Erythroblast (primary cell): ENCODE results near the gene SLC18A2.

ENCODE experiments used
- DNase-seq, 2 experiments: peaks; one replicate each; lab custom pipeline; 2025; lab: John Stamatoyannopoulos, UW
- GATA1 ChIP-seq: IDR thresholded peaks from 2 replicates; pipeline ENCODE4 v1.6.1; 2011; ENCODE audit warnings: low read depth, mild to moderate bottlenecking, control low read depth, low read length, moderate library complexity
- POLR2A ChIP-seq: IDR thresholded peaks from 2 replicates; pipeline ENCODE4 v1.6.1; 2011; ENCODE audit warnings: mild to moderate bottlenecking, low read length

Gene SLC18A2

DNA sequence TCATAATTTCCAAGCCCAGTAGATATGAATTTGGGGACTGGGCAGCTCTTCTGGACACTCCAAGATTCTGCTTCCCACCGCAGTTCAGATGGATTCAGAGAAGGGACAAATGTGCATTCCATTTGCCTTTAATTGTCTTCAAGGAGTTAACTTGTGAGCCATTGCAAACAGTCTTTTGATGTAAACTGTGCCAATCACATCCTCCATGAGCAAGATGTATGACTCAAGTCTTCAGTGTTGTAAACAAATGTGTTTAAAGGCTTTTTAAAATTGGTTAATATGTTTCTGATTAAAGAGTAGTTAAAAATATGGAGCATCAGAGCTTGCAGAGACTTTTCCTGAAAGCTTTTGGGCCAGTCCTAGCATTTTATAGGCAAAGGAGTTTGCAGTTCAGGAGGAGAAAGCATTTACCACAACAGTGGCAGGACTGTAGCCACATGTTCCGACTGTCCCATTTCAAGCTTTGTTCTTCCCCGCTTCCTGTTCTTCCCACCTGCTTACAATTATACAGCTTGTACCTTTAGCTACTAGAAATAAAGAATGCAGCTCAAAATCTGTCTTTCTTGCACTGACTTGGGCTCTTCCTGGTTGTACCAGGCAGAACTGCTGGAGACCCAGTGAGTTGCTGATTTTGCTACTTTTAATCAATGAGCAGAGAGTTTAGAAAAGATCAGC, 6.2 kb downstream of the SLC18A2 start:
- TF ChIP-seq GATA1 (no peak), POLR2A (no peak)
- DNase-seq = no peak

DNA sequence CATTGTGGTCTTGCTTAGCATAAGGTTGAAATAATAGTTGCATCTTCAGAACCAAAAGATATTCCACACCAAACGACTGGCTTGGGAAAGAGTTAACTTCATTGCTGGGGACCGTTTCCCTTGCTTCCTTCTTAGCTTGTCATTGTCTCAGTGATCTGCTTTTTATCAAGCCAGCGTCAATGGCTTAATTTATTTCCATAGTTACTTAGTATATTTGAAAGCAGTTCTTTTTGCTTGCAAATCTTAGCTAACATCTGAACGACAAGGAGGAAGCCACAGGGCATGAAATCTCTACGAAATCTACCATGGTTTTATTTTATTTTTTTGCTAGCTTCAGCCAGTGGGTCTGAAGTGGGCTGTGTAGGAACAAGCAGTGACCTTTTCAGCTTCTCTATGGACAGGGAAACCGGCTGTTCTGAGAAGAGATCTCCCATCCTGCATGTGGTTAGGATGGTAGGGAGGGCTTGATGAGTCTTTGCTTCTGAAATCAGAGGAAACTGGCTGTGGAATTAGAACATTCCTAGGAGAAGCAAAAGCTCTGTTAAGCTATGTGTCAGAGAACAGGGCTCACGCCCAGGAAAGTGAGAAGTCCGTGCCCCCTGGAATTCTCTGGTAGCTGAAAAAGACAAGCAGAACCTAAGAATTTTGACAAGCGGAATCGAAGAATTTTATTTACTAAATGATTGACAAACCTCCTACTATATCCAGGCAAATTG, 8.0 kb downstream of the SLC18A2 start:
- TF ChIP-seq POLR2A = no peak
- no peak for TF ChIP-seq GATA1
- no peak for DNase-seq

DNA sequence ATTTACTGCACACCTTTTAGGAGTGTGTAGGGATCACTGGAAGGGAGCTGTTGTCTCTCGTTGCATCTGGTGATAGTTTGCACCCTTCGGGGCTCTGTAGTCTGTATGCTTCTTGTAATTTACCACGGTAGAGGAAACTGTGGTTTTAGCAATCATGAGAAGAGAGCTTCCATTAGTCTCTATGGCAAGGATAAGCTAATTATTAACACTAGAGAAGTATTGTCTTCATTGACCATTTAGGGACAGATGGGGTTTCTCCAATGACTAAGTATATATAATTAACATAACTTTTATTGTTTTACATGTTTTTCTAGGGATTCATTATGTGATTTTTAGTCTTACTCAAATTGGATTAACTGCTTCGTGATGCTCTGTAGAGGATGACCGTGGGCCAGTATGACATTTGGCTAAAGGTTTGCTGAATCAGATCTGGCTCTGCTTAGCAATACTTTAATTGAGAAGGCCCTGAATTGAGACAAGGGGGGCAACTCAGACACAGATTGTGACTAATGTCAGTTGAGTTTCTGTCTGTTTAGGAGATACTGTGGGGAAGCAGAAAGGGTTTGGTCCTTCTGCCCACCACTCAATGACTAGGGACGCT, 8.7 kb downstream of the SLC18A2 start:
- no peak for TF ChIP-seq GATA1
- DNase-seq = no peak

DNA sequence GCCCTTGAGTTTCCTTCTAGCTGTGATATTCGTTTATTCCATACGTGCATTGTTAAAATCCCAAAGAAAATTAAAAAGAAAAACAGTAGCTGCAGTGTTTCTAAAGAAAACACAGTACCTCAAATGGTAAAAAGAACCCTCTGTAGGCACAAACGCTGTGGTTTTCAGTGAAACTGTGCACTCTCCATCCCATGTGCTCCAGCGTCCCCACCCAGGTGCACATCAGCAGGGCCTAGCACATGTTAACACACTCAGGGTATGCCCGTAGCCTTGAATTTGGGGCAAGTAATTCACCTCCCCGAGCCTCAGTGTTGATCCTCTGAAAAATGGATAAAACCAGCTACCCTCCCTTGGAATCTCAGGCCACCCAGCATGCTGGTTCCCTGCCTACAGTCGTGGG, 9.5 kb downstream of the SLC18A2 start:
- no peak for TF ChIP-seq POLR2A
- TF ChIP-seq GATA1 = no peak
- no peak for DNase-seq

DNA sequence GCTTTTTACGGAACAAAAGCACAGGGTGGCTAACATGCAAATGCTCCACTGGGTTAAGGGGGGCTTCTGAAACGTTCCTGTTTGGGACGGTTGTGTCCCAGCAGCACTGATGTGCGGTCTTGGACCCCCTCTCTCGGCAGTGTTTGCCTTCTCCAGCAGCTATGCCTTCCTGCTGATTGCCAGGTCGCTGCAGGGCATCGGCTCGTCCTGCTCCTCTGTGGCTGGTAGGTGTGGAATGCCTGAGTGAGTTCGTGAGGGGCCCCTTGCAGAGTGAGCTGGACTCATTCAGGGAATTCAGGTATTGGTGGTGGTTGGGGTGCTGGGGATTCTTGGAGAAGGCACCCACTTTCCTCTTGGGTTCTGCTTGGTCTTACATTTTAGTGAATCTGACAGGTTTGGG, 13.0 kb downstream of the SLC18A2 start:
- DNase-seq = no peak
- TF ChIP-seq POLR2A = no peak
- no peak for TF ChIP-seq GATA1

GRCh38 chr10:117254338-117254737, 13.4 kb downstream of the SLC18A2 start:
- TF ChIP-seq POLR2A (no peak), GATA1 (no peak)
- no peak for DNase-seq

DNA sequence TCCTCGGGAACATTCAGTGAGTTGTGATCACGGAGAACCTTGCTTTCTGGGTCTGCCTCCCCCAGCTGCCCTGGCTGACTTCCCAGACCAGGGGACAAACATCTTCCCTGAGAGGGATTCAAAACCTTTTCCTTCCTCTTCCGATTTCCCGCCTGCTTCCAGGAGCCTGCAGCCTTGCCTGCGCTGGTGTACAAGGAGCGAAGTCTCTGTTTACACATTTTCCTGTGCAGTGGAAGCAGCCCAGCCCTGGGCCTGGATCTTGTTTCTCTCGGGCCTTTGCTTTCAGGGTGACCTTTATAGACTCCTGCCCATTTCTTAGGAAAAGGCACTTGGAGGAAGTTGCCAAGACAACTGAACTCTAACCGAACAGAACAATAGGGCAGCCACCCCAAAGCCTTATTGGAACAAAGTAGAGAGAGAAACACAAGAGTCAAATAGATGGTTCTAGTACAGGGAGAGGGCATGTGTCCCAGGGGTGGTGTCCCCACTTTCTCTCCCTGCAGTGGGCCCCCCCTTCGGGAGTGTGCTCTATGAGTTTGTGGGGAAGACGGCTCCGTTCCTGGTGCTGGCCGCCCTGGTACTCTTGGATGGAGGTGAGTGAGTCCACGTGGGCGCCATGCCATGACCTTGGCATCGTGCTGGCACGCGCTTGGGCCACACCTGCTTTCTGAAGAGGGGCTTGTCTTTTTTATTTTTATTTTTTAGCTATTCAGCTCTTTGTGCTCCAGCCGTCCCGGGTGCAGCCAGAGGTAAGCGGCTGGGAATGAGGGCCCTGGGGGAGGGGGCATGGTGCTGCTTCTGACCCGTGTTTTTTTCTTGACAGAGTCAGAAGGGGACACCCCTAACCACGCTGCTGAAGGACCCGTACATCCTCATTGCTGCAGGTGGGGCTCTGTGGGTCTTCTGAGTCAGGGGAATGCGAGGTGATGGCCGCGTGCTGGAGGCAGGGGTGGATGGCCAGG, 14.1 kb downstream of the SLC18A2 start:
- TF ChIP-seq GATA1 (no peak), POLR2A (no peak)
- DNase-seq = no peak

GRCh38 chr10:117255835-117256460, 15.0 kb downstream of the SLC18A2 start:
- DNase-seq = no peak

DNA sequence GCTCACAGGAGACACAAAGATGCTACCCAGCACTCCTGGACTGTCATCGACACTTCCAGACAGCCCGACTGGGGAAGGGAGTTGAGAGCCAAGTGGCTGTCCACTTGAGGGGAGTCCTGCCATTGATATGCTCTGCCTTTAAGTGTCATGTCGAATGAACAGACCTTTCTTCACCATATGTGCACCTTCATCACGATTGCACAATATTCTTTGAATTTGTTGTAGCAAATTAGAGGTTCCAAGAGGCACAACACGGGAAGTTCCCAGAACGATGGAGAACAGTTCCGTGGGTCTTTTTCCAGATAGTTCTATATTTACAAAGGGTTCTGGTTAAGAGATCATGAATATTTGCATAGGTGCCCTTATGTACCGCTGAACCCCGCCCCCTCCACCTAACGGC, 16.0 kb downstream of the SLC18A2 start:
- no peak for DNase-seq
- TF ChIP-seq POLR2A (no peak), GATA1 (no peak)

More at GRCh38 chr10:117255835-117256460, 15.0 kb downstream of the SLC18A2 start:
- TF ChIP-seq GATA1 (no peak), POLR2A (no peak)

DNA sequence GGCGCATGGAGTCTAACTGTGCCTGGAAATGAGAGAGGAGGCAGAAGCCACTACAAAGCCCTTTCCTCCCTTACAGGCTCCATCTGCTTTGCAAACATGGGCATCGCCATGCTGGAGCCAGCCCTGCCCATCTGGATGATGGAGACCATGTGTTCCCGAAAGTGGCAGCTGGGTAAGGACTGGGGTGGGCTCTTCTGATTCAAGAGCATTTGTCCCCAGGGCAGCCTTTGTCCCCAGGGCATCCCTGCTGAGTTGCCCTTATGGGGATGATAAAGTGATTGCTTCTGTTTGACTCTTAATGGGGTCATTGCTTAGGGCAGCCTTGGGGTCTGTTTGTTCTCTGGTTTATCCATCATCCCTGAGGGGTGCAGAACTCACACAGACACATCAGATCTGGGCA, 16.8 kb downstream of the SLC18A2 start:
- TF ChIP-seq POLR2A = no peak
- no peak for TF ChIP-seq GATA1
- no peak for DNase-seq

GRCh38 chr10:117259279-117259678, 18.4 kb downstream of the SLC18A2 start:
- no peak for DNase-seq
- TF ChIP-seq POLR2A (no peak), GATA1 (no peak)

GRCh38 chr10:117260084-117260483, 19.2 kb downstream of the SLC18A2 start:
- TF ChIP-seq GATA1 (no peak), POLR2A (no peak)
- no peak for DNase-seq

- DNase-seq = no peak
- TF ChIP-seq GATA1 (no peak), POLR2A (no peak)
Measured at GRCh38 chr10:117261501-117261900, 20.6 kb downstream of the SLC18A2 start.
